GM23248 (cell line): ENCODE results near the gene DNAL4. TPM values are rescaled to one million over a fixed set of nuclear protein-coding genes. Genes with fewer than 3 reads are reported as not detected.

ENCODE experiments used
- DNase-seq: peaks from one replicate; pipeline ENCODE4 v3.0.0-alpha.2; 2015
- H2AFZ ChIP-seq: fragments of 200-600 bp; sonication (generic); 2 replicates; pipeline ENCODE4 v1.6.1; 2016; ENCODE audit warnings: antibody characterized with exemption
- H3F3A ChIP-seq: fragments of 200-600 bp; sonication (generic); 2 replicates; pipeline ENCODE4 v1.6.1; 2016; ENCODE audit warnings: mild to moderate bottlenecking, antibody characterized with exemption, mixed run types; ENCODE audit not compliant: insufficient read depth
- H3K27ac ChIP-seq: fragments of 200-600 bp; sonication (generic); 2 replicates; pipeline ENCODE4 v1.5.1; 2016; ENCODE audit warnings: mild to moderate bottlenecking
- H3K27me3 ChIP-seq: fragments of 200-600 bp; sonication (generic); replicated peaks from 2 replicates; pipeline ENCODE4 v1.6.1; 2016; ENCODE audit warnings: mild to moderate bottlenecking; ENCODE audit not compliant: insufficient read depth
- H3K36me3 ChIP-seq: fragments of 200-600 bp; sonication (generic); 2 replicates; pipeline ENCODE4 v1.6.1; 2016; ENCODE audit warnings: low read depth, mild to moderate bottlenecking
- H3K4me1 ChIP-seq: fragments of 200-600 bp; sonication (generic); 2 replicates; pipeline ENCODE4 v1.6.1; 2016; ENCODE audit warnings: mild to moderate bottlenecking; ENCODE audit not compliant: insufficient read depth
- H3K4me2 ChIP-seq: fragments of 200-600 bp; sonication (generic); one replicate; pipeline ENCODE4 v1.6.1; 2016; ENCODE audit warnings: mild to moderate bottlenecking; ENCODE audit not compliant: unreplicated experiment
- H3K4me3 ChIP-seq: fragments of 200-600 bp; sonication (generic); 2 replicates; pipeline ENCODE4 v1.5.1; 2016; ENCODE audit warnings: mild to moderate bottlenecking
- H3K79me2 ChIP-seq: fragments of 200-600 bp; sonication (generic); 2 replicates; pipeline ENCODE4 v1.6.1; 2016; ENCODE audit warnings: mild to moderate bottlenecking; ENCODE audit not compliant: insufficient read depth
- H3K9ac ChIP-seq: fragments of 200-600 bp; sonication (generic); 2 replicates; pipeline ENCODE4 v1.6.1; 2016; ENCODE audit warnings: mild to moderate bottlenecking
- H3K9me2 ChIP-seq: fragments of 200-600 bp; sonication (generic); 2 replicates; pipeline ENCODE4 v1.6.1; 2016; ENCODE audit warnings: mixed run types, mild to moderate bottlenecking, moderate library complexity; ENCODE audit not compliant: insufficient read depth
- H3K9me3 ChIP-seq: fragments of 200-600 bp; sonication (generic); one replicate; pipeline ENCODE4 v1.6.1; 2017; ENCODE audit warnings: low read depth
- H4K20me1 ChIP-seq: fragments of 200-600 bp; sonication (generic); 2 replicates; pipeline ENCODE4 v1.6.0; 2016; ENCODE audit not compliant: insufficient read depth
- EZH2 ChIP-seq: fragments of 200-600 bp; sonication (generic); IDR thresholded peaks from 2 replicates; pipeline ENCODE4 v1.6.1; 2018; ENCODE audit warnings: antibody characterized with exemption, mild to moderate bottlenecking; ENCODE audit not compliant: insufficient read depth, poor library complexity, severe bottlenecking
- EZH2phosphoT487 ChIP-seq: fragments of 200-600 bp; sonication (generic); IDR thresholded peaks from 2 replicates; pipeline ENCODE4 v1.6.1; 2018; ENCODE audit warnings: antibody characterized with exemption, moderate library complexity, mild to moderate bottlenecking, low read depth; ENCODE audit not compliant: insufficient read depth
- WGBS, 2 experiments: methylation state at CpG; one replicate each; pipeline ENCODE4 v1.1.6; 2015 to 2017; ENCODE audit warnings: low lambda C conversion rate in 2 of 2, low coverage in 1 of 2; ENCODE audit errors: missing lambda C conversion rate in 2 of 2; 5-methylcytosine and 5-hydroxymethylcytosine counted together
- in situ Hi-C: fragments of 300-500 bp; cut with MboI; formaldehyde crosslinking; loops from 2 replicates; pipeline ENCODE4 v1.15.0; 2020
- polyA plus RNA-seq: library from polyadenylated mRNA; unstranded; fragments of >200 nt; fragmentation: Nextera tagmentation; extraction: Ambion mirVana; gene quantifications from 2 replicates; pipeline ENCODE4 v1.2.1, GENCODE V29; 2016
- total RNA-seq: library from RNA; depleted of rRNA; stranded (reverse); fragments of >200 nt; shearing (Covaris generic); gene quantifications from 2 replicates; pipeline ENCODE4 v1.2.3, GENCODE V29; 2014

DNAL4 gene
- total and polyA plus RNA-seq, 2 experiments from 2014 or later = 14.2 to 18.9 TPM

DNA sequence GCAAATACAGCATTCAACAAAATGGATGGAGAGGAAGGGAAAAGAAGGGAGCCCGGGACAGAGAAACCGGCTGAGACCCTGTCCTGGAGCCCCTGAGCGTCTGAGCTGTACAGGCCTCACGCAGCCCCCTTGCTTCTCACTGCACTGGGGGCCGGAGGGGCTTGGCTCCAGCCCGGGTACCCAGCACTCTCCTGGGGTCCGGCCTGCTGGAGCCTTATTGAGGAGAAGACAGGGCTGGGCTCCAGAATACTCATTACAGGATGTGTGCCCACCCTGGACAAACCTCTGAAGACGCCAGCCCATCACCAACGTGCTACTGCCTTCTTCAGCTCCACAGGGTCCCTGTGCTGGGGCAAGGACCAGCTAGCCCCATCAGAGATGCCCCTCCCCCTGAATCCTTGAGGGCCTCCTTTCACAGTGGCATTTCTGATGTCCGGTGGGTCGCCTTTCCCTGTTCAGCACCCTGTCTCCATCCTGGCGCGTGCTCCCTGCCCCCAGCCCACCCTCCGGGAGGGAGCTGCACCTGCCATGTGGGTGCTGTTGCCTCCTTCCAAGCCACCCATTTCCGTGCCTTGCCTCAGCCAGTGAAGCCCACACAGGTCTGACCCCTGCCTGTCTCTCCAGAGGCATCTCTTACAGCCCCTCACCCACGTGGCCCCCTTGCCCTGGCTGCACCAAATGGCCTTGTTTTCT, 23.5 kb downstream of the DNAL4 start:
- Histone ChIP-seq H3K36me3 (no peaks in the 10 kb centered on the region), H3F3A (0 out of 2 replicates have a peak, but pooled peaks cover 6% of the 10 kb centered on the region), H3K9ac (no peak overlapping the region), H3K79me2 (no peaks in the 10 kb centered on the region), H4K20me1 (no peaks in the 10 kb centered on the region), H3K4me3 (no peak overlapping the region), H3K9me2 (no peaks in the 10 kb centered on the region), H3K27me3 (no peaks in the 10 kb centered on the region), H3K4me2 (no peak overlapping the region), H2AFZ (no peak overlapping the region), H3K27ac (no peak overlapping the region), H3K4me1 (no peaks in the 10 kb centered on the region), H3K9me3 (no peaks in the 10 kb centered on the region)
- no peak for DNase-seq
- TF ChIP-seq EZH2phosphoT487 = no peak
- no peak for TF ChIP-seq EZH2
- in situ Hi-C loops = no loop called here
- 85 to 86% methylated on average over 15 to 16 of the region's 16 CpGs for WGBS, 2 experiments

GRCh38 chr22:38768036-38768435, 25.9 kb downstream of the DNAL4 start:
- Histone ChIP-seq H3K4me1 (peaks cover 12% of the 10 kb centered on the region), H3K9me3 (no peaks in the 10 kb centered on the region), H3K27me3 (no peaks in the 10 kb centered on the region), H3K27ac (no peak overlapping the region), H4K20me1 (no peaks in the 10 kb centered on the region), H3K9me2 (no peaks in the 10 kb centered on the region), H2AFZ (no peak overlapping the region), H3K4me2 (no peak overlapping the region), H3K4me3 (no peak overlapping the region), H3K36me3 (no peaks in the 10 kb centered on the region), H3F3A (0 out of 2 replicates have a peak, but pooled peaks cover 13% of the 10 kb centered on the region), H3K79me2 (no peaks in the 10 kb centered on the region), H3K9ac (no peak overlapping the region)
- TF ChIP-seq EZH2 (no peak), EZH2phosphoT487 (no peak)
- in situ Hi-C loops = no loop called here
- no peak for DNase-seq
- WGBS, 2 experiments = 79 to 87% methylated on average over 11 of the region's 11 CpGs

DNA sequence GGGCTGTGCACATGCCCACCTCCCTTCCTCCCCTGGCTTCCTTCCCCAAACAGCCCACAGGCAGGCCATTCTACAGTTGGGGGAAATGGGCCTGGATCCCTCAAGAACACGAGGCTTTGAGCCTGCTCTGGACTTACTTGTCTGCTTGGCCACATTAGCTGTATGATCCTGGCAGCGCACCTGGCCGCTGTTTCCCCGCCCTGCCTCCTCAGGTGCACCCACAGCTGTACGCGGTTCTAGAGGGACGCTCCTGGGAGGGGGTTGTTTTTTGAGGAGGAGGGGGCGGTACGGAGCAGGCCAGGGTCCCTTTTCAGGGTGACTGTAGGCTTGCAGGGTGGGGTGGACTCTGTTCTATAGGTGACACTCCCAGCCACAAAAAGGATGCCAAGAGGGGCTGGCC, 26.6 kb downstream of the DNAL4 start:
- in situ Hi-C loops = no loop called here
- no peaks in the 10 kb centered on the region for H3K9me2 ChIP-seq
- H3K27ac ChIP-seq = no peak overlapping the region
- H4K20me1 ChIP-seq = no peaks in the 10 kb centered on the region
- H3K79me2 ChIP-seq = no peaks in the 10 kb centered on the region
- H3K36me3 ChIP-seq = no peaks in the 10 kb centered on the region
- no peak overlapping the region for H2AFZ ChIP-seq
- H3K27me3 ChIP-seq = no peaks in the 10 kb centered on the region
- no peak overlapping the region for H3K4me2 ChIP-seq
- H3F3A ChIP-seq = 0 out of 2 replicates have a peak, but pooled peaks cover 13% of the 10 kb centered on the region
- 69 to 72% methylated on average over 9 of the region's 9 CpGs for WGBS, 2 experiments
- no peak overlapping the region for H3K9ac ChIP-seq
- H3K4me3 ChIP-seq = no peak overlapping the region
- H3K4me1 ChIP-seq = peaks cover 12% of the 10 kb centered on the region
- no peaks in the 10 kb centered on the region for H3K9me3 ChIP-seq
- DNase-seq = no peak
- TF ChIP-seq EZH2 = no peak
- no peak for TF ChIP-seq EZH2phosphoT487

- Histone ChIP-seq H3K4me3 (no peak overlapping the region), H3K27me3 (no peaks in the 10 kb centered on the region), H4K20me1 (no peaks in the 10 kb centered on the region), H3K9me3 (no peaks in the 10 kb centered on the region), H3K4me1 (peaks cover 12% of the 10 kb centered on the region), H3K9me2 (no peaks in the 10 kb centered on the region), H3K4me2 (no peak overlapping the region), H3K36me3 (no peaks in the 10 kb centered on the region), H3F3A (0 out of 2 replicates have a peak, but pooled peaks cover 13% of the 10 kb centered on the region), H3K27ac (no peak overlapping the region), H3K79me2 (no peaks in the 10 kb centered on the region), H3K9ac (no peak overlapping the region), H2AFZ (no peak overlapping the region)
- WGBS, 2 experiments = 47 to 52% methylated on average over 14 of the region's 14 CpGs
- peak; percentile 84 for DNase-seq
- TF ChIP-seq EZH2 (no peak), EZH2phosphoT487 (no peak)
- in situ Hi-C loops = no loop called here
Measured at GRCh38 chr22:38766076-38766777, 27.7 kb downstream of the DNAL4 start.
